ENCODE measurements around the gene SLC12A5. TPM values are rescaled to one million over a fixed set of nuclear protein-coding genes. Genes with fewer than 3 reads are reported as not detected.

The SLC12A5 gene
- total RNA-seq, 2 experiments from 2014 or later: 3.8 to 11.0 TPM

DNA sequence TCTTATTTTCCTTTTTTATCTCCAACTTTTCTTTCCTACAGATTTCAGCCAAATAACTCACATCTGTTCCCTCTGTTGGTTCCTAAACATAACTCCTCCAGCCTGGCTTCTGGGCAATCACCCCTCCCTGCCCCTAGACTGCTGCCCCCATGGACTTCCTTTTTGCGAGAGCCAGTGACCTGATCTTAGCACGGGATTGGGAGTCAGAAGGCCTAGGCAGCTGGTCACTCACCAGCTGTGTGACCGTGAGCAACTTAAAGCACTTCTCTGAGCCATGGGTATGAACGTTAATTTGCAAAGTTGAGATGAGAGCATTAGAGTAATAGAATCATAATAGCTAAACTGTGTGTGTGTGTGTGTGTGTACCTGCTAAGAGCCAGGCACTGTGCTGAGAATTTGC lies 24.8 kb upstream of the SLC12A5 start:
- H3K4me3 ChIP-seq (ENCODE audit: low read depth, low read length, poor library complexity, severe bottlenecking): no peak overlapping the region
- CTCF ChIA-PET (ENCODE audit: unreplicated experiment): no interaction called here

GRCh38 chr20:46004889-46005473 lies 24.0 kb upstream of the SLC12A5 start:
- BruUV-seq (replicated peaks): no TSS peak
- CTCF ChIA-PET (ENCODE audit: unreplicated experiment): no interaction called here
- Histone ChIP-seq H3K36me3 (ENCODE audit: insufficient read depth, low read length) (no peaks in the 10 kb centered on the region), H3K9me3 (ENCODE audit: low read length) (no peaks in the 10 kb centered on the region), H4K20me1 (ENCODE audit: insufficient read depth, low read length) (0 out of 2 replicates have a peak, but pooled peaks cover 5% of the 10 kb centered on the region), H2AFZ (ENCODE audit: low read length) (no peak overlapping the region), H3K9me2 (ENCODE audit: insufficient read depth, low read length) (no peaks in the 10 kb centered on the region), H3K4me2 (ENCODE audit: low read length) (peak overlapping the region; percentile 88), H3K79me2 (ENCODE audit: insufficient read depth, low read depth, low read length) (no peaks in the 10 kb centered on the region), H3K27ac (ENCODE audit: low read depth, low read length, poor library complexity, severe bottlenecking) (no peak overlapping the region), H3K4me3 (ENCODE audit: low read depth, low read length, poor library complexity, severe bottlenecking) (peak overlapping the region; percentile 55), H3K4me1 (ENCODE audit: insufficient read depth, low read length, poor library complexity, severe bottlenecking) (peaks cover 23% of the 10 kb centered on the region)
- POLR2A ChIA-PET: interaction anchor here (0.6 to 1.3 kb wide), 4 partner anchors 18 to 35 kb away, joined by 3 to 4 read pairs (median 3); no protein-coding TSS in a partner anchor
- TF ChIP-seq, protein P1, sequence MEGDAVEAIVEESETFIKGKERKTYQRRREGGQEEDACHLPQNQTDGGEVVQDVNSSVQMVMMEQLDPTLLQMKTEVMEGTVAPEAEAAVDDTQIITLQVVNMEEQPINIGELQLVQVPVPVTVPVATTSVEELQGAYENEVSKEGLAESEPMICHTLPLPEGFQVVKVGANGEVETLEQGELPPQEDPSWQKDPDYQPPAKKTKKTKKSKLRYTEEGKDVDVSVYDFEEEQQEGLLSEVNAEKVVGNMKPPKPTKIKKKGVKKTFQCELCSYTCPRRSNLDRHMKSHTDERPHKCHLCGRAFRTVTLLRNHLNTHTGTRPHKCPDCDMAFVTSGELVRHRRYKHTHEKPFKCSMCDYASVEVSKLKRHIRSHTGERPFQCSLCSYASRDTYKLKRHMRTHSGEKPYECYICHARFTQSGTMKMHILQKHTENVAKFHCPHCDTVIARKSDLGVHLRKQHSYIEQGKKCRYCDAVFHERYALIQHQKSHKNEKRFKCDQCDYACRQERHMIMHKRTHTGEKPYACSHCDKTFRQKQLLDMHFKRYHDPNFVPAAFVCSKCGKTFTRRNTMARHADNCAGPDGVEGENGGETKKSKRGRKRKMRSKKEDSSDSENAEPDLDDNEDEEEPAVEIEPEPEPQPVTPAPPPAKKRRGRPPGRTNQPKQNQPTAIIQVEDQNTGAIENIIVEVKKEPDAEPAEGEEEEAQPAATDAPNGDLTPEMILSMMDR (conservative IDR thresholded peaks at IDR 0.05; ENCODE audit: low read length): no peak
- TF ChIP-seq EZH2phosphoT487 (IDR thresholded peaks at IDR 0.05; ENCODE audit: borderline replicate concordance, low read depth, low read length): no peak
- peak; percentile 68 for DNase-seq (ENCODE audit: low spot score)
- intact Hi-C loops (cut with micrococcal nuclease; ENCODE audit: unreplicated experiment): no loop called here

More for the DNA sequence above, 24.8 kb upstream of the SLC12A5 start:
- no TSS peak for BruUV-seq (replicated peaks)
- Histone ChIP-seq H3K36me3 (ENCODE audit: insufficient read depth, low read length) (no peaks in the 10 kb centered on the region), H3K9me3 (ENCODE audit: low read length) (no peaks in the 10 kb centered on the region), H2AFZ (ENCODE audit: low read length) (no peak overlapping the region), H3K79me2 (ENCODE audit: insufficient read depth, low read depth, low read length) (no peaks in the 10 kb centered on the region), H3K4me2 (ENCODE audit: low read length) (peak overlapping the region; percentile 88), H3K9me2 (ENCODE audit: insufficient read depth, low read length) (no peaks in the 10 kb centered on the region), H3K4me1 (ENCODE audit: insufficient read depth, low read length, poor library complexity, severe bottlenecking) (peaks cover 23% of the 10 kb centered on the region), H3K27ac (ENCODE audit: low read depth, low read length, poor library complexity, severe bottlenecking) (no peak overlapping the region), H4K20me1 (ENCODE audit: insufficient read depth, low read length) (0 out of 2 replicates have a peak, but pooled peaks cover 5% of the 10 kb centered on the region)
- DNase-seq (ENCODE audit: low spot score): no peak
- TF ChIP-seq, protein P1 (conservative IDR thresholded peaks at IDR 0.05; ENCODE audit: low read length): no peak
- no peak for TF ChIP-seq EZH2phosphoT487 (IDR thresholded peaks at IDR 0.05; ENCODE audit: borderline replicate concordance, low read depth, low read length)
- intact Hi-C loops (cut with micrococcal nuclease; ENCODE audit: unreplicated experiment): no loop called here
- POLR2A ChIA-PET: interaction anchor here (0.6 kb wide), 1 partner anchor 25 kb away, joined by 3 read pairs; no protein-coding TSS in a partner anchor

DNA sequence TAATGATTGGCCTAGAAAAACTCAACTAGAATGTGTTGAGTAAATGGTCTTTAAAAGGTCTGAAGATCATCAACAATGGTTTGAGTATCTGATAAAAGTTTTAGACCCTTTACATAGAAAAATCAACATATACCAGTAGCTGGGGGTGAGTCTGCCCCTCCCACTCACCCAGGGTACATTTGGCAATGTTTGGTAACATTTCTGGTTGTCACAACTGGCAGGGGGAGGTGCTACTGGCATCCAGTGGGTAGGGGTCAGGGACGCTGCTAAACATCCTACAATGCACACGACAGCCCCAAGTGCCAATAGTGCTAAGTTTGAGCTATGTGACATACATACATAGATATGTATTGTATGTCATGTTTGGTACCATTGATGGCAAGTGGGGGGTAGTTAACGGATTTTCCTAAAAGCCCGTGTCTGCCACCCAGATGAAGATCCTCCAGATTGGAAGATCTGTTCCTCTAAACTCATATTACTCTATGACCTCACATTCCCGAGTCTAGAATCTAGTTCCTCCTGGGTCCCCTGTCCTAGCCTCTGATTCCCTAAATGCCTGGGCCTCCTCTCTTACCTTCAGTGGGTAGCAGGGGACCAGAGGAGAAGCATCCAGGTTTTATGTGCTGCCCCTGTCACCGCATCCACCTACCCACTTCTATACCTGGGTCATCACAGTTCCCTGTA lies 22.9 kb upstream of the SLC12A5 start:
- no TSS peak for BruUV-seq (replicated peaks)
- no peak for DNase-seq (ENCODE audit: low spot score)
- H2AFZ ChIP-seq (ENCODE audit: low read length): no peak overlapping the region
- H3K4me2 ChIP-seq (ENCODE audit: low read length): no peak overlapping the region
- ChIA-PET POLR2A (interaction anchor here (0.7 kb wide), 1 partner anchor 12 kb away, joined by 3 read pairs; no protein-coding TSS in a partner anchor), CTCF (ENCODE audit: unreplicated experiment) (no interaction called here)
- no peak overlapping the region for H3K4me3 ChIP-seq (ENCODE audit: low read depth, low read length, poor library complexity, severe bottlenecking)
- H3K9me3 ChIP-seq (ENCODE audit: low read length): no peaks in the 10 kb centered on the region
- H4K20me1 ChIP-seq (ENCODE audit: insufficient read depth, low read length): 0 out of 2 replicates have a peak, but pooled peaks cover 5% of the 10 kb centered on the region
- no peaks in the 10 kb centered on the region for H3K79me2 ChIP-seq (ENCODE audit: insufficient read depth, low read depth, low read length)
- no peaks in the 10 kb centered on the region for H3K36me3 ChIP-seq (ENCODE audit: insufficient read depth, low read length)
- no peaks in the 10 kb centered on the region for H3K9me2 ChIP-seq (ENCODE audit: insufficient read depth, low read length)
- intact Hi-C loops (cut with micrococcal nuclease; ENCODE audit: unreplicated experiment): no loop called here
- TF ChIP-seq, protein P1 (conservative IDR thresholded peaks at IDR 0.05; ENCODE audit: low read length): no peak
- TF ChIP-seq EZH2phosphoT487 (IDR thresholded peaks at IDR 0.05; ENCODE audit: borderline replicate concordance, low read depth, low read length): no peak
- H3K27ac ChIP-seq (ENCODE audit: low read depth, low read length, poor library complexity, severe bottlenecking): no peak overlapping the region
- peaks cover 23% of the 10 kb centered on the region for H3K4me1 ChIP-seq (ENCODE audit: insufficient read depth, low read length, poor library complexity, severe bottlenecking)
